HCT116 (cell line): ENCODE data around the gene TMEM176B. TPM values are rescaled to one million over a fixed set of nuclear protein-coding genes. Genes with fewer than 3 reads are reported as not detected.
A peak's percentile ranks its signal among the peaks of the same experiment; 100 is the strongest.

Source experiments
- ATAC-seq: fragments of 200-7000 bp; cut with Tn5 transposase; 2 replicates; pipeline ENCODE4 v1.9.1; 2020; ENCODE audit warnings: mild to moderate bottlenecking, moderate library complexity
- BruUV-seq: library from RNA; stranded (reverse); fragments of 400-500 nt; replicated peaks from 2 replicates; lab custom pipeline; 2021; lab: Mats Ljungman, UMichigan
- CTCF ChIA-PET: fragments of 300-600 bp; sonication (Branson Sonifier 250); formaldehyde crosslinking; loops from one replicate; lab custom pipeline; 2021; ENCODE audit warnings: antibody characterized with exemption; lab: Charles Lee
- POLR2A ChIA-PET: fragments of 300-600, 350-600 bp; sonication (Branson Sonifier 250); formaldehyde crosslinking; loops from one replicate; lab custom pipeline; 2021; ENCODE audit warnings: antibody characterized with exemption; lab: Charles Lee
- RAD21 ChIA-PET, 2 experiments: fragments of 300-600 bp; sonication (Branson Sonifier 250); formaldehyde crosslinking; loops; one replicate each; lab custom pipeline; 2023; ENCODE audit warnings: low total read pairs in 2 of 2; ENCODE audit not compliant: uncharacterized antibody in 2 of 2, unreplicated experiment in 2 of 2, low non-redundant PET in 1 of 2; lab: Charles Lee
- DNase-seq: peaks from one replicate; pipeline ENCODE4 v3.0.0-alpha.2; 2010; ENCODE audit warnings: low read depth, low spot score
- H2AFZ ChIP-seq: fragments of 200-600 bp; shearing (Covaris generic), sonication (generic); 2 replicates; pipeline ENCODE4 v1.6.1; 2017; ENCODE audit warnings: low read depth, mixed run types, mixed read lengths, antibody characterized with exemption, low read length; ENCODE audit not compliant: poor library complexity, severe bottlenecking
- H3K27ac ChIP-seq: 2 replicates; pipeline ENCODE4 v1.5.1; 2012; ENCODE audit warnings: low read depth, low read length
- H3K27me3 ChIP-seq: fragments of 200-600 bp; sonication (generic); 2 replicates; pipeline ENCODE4 v1.6.1; 2016; ENCODE audit warnings: mixed run types, low read length, mixed read lengths; ENCODE audit not compliant: insufficient read depth
- H3K36me3 ChIP-seq, 2 experiments: fragments of 200-500 bp in 1 of 2; fragments of 200-600 bp in 1 of 2; sonication (Bioruptor generic) in 1 of 2; sonication (generic) in 1 of 2; 2 replicates each; pipeline versions ENCODE4 v1.5.1 to v1.6.1; 2014 to 2016; ENCODE audit warnings: low read length in 2 of 2, inconsistent platforms in 1 of 2, mixed read lengths in 1 of 2, mixed run types in 1 of 2; ENCODE audit not compliant: insufficient read depth in 2 of 2, control insufficient read depth in 1 of 2
- H3K4me1 ChIP-seq, 2 experiments: fragments of 200-600 bp in 1 of 2; sonication (generic) in 1 of 2; 2 replicates each; pipeline versions ENCODE4 v1.5.1 to v1.6.1; 2012 to 2017; ENCODE audit warnings: low read length in 2 of 2, inconsistent platforms in 1 of 2, mild to moderate bottlenecking in 1 of 2, mixed read lengths in 1 of 2, mixed run types in 1 of 2, moderate library complexity in 1 of 2; ENCODE audit not compliant: insufficient read depth in 2 of 2, control insufficient read depth in 1 of 2
- H3K4me2 ChIP-seq: fragments of 200-600 bp; sonication (generic); 2 replicates; pipeline ENCODE4 v1.6.1; 2017; ENCODE audit warnings: mixed run types, low read length, mixed read lengths
- H3K4me3 ChIP-seq, 2 experiments: fragments of 200-600 bp in 1 of 2; sonication (generic) in 1 of 2; replicated peaks in 1 of 2; 2 replicates each; pipeline ENCODE4 v1.5.1; 2011 to 2016; ENCODE audit warnings: low read length in 2 of 2, control low read depth in 1 of 2, low read depth in 1 of 2, mild to moderate bottlenecking in 1 of 2, mixed read lengths in 1 of 2, mixed run types in 1 of 2
- H3K79me2 ChIP-seq: fragments of 200-600 bp; sonication (generic); 2 replicates; pipeline ENCODE4 v1.6.1; 2017; ENCODE audit warnings: mild to moderate bottlenecking, mixed run types, low read length, moderate library complexity, mixed read lengths; ENCODE audit not compliant: insufficient read depth
- H3K9ac ChIP-seq: fragments of 200-600 bp; sonication (generic); 2 replicates; pipeline ENCODE4 v1.6.1; 2016; ENCODE audit warnings: low read length, mixed read lengths
- H3K9me2 ChIP-seq: fragments of 200-600 bp; sonication (generic), shearing (Covaris generic); 2 replicates; pipeline ENCODE4 v1.6.1; 2017; ENCODE audit warnings: mixed run types, mild to moderate bottlenecking, moderate library complexity; ENCODE audit not compliant: insufficient read depth
- H3K9me3 ChIP-seq, 2 experiments: fragments of 200-500 bp in 1 of 2; fragments of 200-600 bp in 1 of 2; sonication (Bioruptor generic) in 1 of 2; sonication (generic) in 1 of 2; 2 replicates each; pipeline ENCODE4 v1.6.1; 2014 to 2017; ENCODE audit warnings: low read length in 2 of 2, mixed read lengths in 2 of 2, inconsistent platforms in 1 of 2, low read depth in 1 of 2, mild to moderate bottlenecking in 1 of 2, mixed run types in 1 of 2, moderate library complexity in 1 of 2; ENCODE audit not compliant: control insufficient read depth in 1 of 2, insufficient read depth in 1 of 2
- H4K20me1 ChIP-seq: fragments of 200-600 bp; sonication (generic), shearing (Covaris generic); 2 replicates; pipeline ENCODE4 v1.6.1; 2017; ENCODE audit warnings: mixed run types, mild to moderate bottlenecking, moderate library complexity; ENCODE audit not compliant: insufficient read depth
- CBX3 ChIP-seq: IDR thresholded peaks from 2 replicates; pipeline ENCODE4 v1.6.1; 2012; ENCODE audit warnings: low read depth
- CEBPB ChIP-seq: IDR thresholded peaks from 2 replicates; pipeline ENCODE4 v1.6.1; 2012; ENCODE audit warnings: low read depth
- EGR1 ChIP-seq: IDR thresholded peaks from 2 replicates; pipeline ENCODE4 v1.6.1; 2012; ENCODE audit warnings: low read depth
- ELF1 ChIP-seq: IDR thresholded peaks from 2 replicates; pipeline ENCODE4 v1.6.1; 2012; ENCODE audit warnings: low read depth, borderline replicate concordance
- EZH2phosphoT487 ChIP-seq: fragments of 200-600 bp; IDR thresholded peaks from 2 replicates; pipeline ENCODE4 v1.6.1; 2018; ENCODE audit warnings: antibody characterized with exemption, borderline replicate concordance
- POLR2AphosphoS5 ChIP-seq: IDR thresholded peaks from 2 replicates; pipeline ENCODE4 v1.6.1; 2011; ENCODE audit warnings: mild to moderate bottlenecking, low read depth, low read length, moderate library complexity
- RAD21 ChIP-seq: IDR thresholded peaks from 2 replicates; pipeline ENCODE4 v1.6.1; 2012; ENCODE audit warnings: low read depth, mild to moderate bottlenecking
- SIN3A ChIP-seq: IDR thresholded peaks from 2 replicates; pipeline ENCODE4 v1.6.1; 2012; ENCODE audit warnings: low read depth
- SP1 ChIP-seq: IDR thresholded peaks from 2 replicates; pipeline ENCODE4 v1.6.1; 2012; ENCODE audit warnings: low read depth
- SRF ChIP-seq: IDR thresholded peaks from 2 replicates; pipeline ENCODE4 v1.6.1; 2012; ENCODE audit warnings: low read depth
- TCF7L2 ChIP-seq: IDR thresholded peaks from 2 replicates; pipeline ENCODE4 v1.7.0; 2011; ENCODE audit warnings: borderline replicate concordance, inconsistent platforms; ENCODE audit not compliant: insufficient read depth, insufficient read length; ENCODE audit errors: extremely low read depth
- YY1 ChIP-seq: IDR thresholded peaks from 2 replicates; pipeline ENCODE4 v1.6.1; 2011; ENCODE audit warnings: low read length, low read depth, moderate library complexity, mild to moderate bottlenecking; ENCODE audit not compliant: insufficient replicate concordance; ENCODE audit errors: extremely low read depth
- ZFX ChIP-seq: fragments of 450-650 bp; IDR thresholded peaks from 2 replicates; pipeline ENCODE4 v1.6.1; 2017
- ZNF274 ChIP-seq: fragments of 200-500 bp; sonication (Bioruptor generic); IDR thresholded peaks from 2 replicates; pipeline ENCODE4 v1.6.1; 2014; ENCODE audit warnings: mild to moderate bottlenecking, low read depth, low read length, inconsistent platforms
- intact Hi-C: fragments of 100-400 bp; cut with micrococcal nuclease; formaldehyde crosslinking; loops from 2 replicates; pipeline ENCODE4 v1.10.0; 2022
- total RNA-seq: library from RNA; stranded (reverse); gene quantifications from one replicate; pipeline ENCODE4 v1.2.1, GENCODE V29; 2021; ENCODE audit not compliant: unreplicated experiment
- TF ChIP-seq, protein P1 (sequence below), 3 experiments: fragments of 200-600 bp in 1 of 3; sonication (generic) in 1 of 3; IDR thresholded peaks in 2 of 3; conservative IDR thresholded peaks in 1 of 3; 2 replicates each; pipeline ENCODE4 v1.5.1; 2012 to 2017; ENCODE audit warnings: low read depth in 2 of 3, low read length in 2 of 3, antibody characterized with exemption in 1 of 3, borderline replicate concordance in 1 of 3, control low read depth in 1 of 3, mild to moderate bottlenecking in 1 of 3, mixed read lengths in 1 of 3, mixed run types in 1 of 3, moderate library complexity in 1 of 3; ENCODE audit not compliant: insufficient read depth in 1 of 3
- TF ChIP-seq, protein P2 (sequence below): IDR thresholded peaks from 2 replicates; pipeline ENCODE4 v1.6.1; 2012

Gene TMEM176B
- total RNA-seq, 1 experiment from 2014 or later: 0.42 TPM

DNA sequence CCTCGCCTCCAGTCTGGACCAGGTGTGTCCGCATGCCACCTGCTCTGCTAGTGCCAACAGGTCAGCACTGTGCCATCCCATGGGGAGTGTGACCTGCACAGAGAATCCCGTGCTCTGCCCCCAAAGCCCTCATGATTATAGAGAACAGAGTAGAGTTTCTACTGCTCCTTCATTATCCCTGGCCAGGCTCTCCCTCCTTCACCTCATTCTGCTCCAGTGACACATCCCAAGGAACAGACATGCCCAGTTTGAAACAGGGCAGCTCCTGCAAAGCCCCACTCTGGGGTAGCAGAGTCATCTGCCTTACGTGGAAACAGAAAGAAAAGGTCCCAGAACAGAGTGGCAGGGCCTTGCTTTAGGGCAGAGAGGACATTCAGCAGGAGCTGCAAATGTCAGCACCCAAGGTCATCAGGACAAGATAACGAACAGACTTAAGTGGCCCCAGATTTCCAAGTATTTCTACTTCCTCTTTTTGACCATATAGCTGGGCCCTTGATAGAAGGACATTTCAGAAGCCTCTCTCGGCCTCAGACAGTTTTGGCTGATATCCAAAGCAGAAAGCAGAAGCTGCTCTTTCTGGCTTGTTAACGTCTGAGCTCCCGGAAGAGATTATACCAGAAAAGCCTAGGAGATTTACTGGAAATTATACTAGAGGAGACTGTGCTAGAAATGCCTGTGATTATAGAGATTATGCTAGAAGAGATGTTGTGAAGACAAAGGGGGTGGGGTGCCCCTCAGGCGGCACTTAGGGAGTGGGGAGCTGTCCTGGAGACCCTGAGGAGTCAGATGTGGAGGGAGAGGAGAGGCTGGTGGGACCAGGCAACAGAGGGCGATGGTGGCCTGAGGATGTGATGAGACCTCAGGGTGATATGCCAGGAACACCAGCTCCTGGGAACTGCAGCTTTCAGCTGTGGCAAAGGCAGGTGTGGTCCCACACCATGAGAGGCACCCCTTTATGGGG, 12.6 kb downstream of the TMEM176B start:
- BruUV-seq: no TSS peak
- H3K9ac ChIP-seq: no peak overlapping the region
- intact Hi-C loops: no loop called here

DNA sequence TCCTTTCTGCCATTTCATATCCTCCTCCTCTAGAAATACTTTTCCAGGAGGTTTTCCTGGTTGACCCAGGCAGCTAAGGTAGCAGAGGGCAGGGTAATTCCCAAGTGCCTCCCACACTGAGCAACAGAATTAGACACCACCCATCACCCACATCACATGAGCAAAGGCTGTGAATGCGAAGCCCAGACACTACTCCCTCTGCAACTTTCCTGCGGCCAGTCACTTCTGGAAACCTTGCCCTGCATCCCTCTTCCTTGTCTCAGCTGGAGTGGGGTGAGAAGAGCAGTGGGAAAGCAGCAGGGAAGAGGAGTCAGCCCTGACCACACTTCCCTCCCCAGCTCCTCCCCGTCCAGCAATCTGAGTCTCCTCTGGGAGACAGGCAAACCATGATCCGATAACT, 15.2 kb downstream of the TMEM176B start:
- ChIA-PET CTCF (no interaction called here), RAD21 (no interaction called here), POLR2A (no interaction called here)
- Histone ChIP-seq H3K4me2 (no peak overlapping the region), H3K4me1 (no peaks in the 10 kb centered on the region; a peak in 1 of 4 replicates), H3K9me3 (no peaks in the 10 kb centered on the region), H2AFZ (no peak overlapping the region), H3K36me3 (no peaks in the 10 kb centered on the region), H3K27me3 (peaks cover 30% of the 10 kb centered on the region), H3K27ac (no peak overlapping the region), H3K9me2 (no peaks in the 10 kb centered on the region), H3K79me2 (no peaks in the 10 kb centered on the region), H4K20me1 (no peaks in the 10 kb centered on the region), H3K9ac (no peak overlapping the region), H3K4me3 (no peak overlapping the region)
- intact Hi-C loops: no loop called here
- BruUV-seq: no TSS peak
- ATAC-seq (no peak), DNase-seq (no peak)
- TF ChIP-seq SRF (no peak), ZFX (no peak), CEBPB (no peak), EGR1 (no peak), YY1 (no peak), EZH2phosphoT487 (no peak), SP1 (no peak), CBX3 (no peak), RAD21 (no peak), TCF7L2 (no peak), POLR2AphosphoS5 (no peak), SIN3A (no peak), ZNF274 (no peak), ELF1 (no peak)
- TF ChIP-seq, protein P1, sequence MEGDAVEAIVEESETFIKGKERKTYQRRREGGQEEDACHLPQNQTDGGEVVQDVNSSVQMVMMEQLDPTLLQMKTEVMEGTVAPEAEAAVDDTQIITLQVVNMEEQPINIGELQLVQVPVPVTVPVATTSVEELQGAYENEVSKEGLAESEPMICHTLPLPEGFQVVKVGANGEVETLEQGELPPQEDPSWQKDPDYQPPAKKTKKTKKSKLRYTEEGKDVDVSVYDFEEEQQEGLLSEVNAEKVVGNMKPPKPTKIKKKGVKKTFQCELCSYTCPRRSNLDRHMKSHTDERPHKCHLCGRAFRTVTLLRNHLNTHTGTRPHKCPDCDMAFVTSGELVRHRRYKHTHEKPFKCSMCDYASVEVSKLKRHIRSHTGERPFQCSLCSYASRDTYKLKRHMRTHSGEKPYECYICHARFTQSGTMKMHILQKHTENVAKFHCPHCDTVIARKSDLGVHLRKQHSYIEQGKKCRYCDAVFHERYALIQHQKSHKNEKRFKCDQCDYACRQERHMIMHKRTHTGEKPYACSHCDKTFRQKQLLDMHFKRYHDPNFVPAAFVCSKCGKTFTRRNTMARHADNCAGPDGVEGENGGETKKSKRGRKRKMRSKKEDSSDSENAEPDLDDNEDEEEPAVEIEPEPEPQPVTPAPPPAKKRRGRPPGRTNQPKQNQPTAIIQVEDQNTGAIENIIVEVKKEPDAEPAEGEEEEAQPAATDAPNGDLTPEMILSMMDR (IDR thresholded peaks at IDR 0.05 in 2 of 3, conservative IDR thresholded peaks at IDR 0.05 in 1 of 3; ENCODE audit: borderline replicate concordance in 1 of 3, insufficient read depth in 1 of 3, low read depth in 2 of 3, low read length in 2 of 3): no peak
- TF ChIP-seq, protein P2, sequence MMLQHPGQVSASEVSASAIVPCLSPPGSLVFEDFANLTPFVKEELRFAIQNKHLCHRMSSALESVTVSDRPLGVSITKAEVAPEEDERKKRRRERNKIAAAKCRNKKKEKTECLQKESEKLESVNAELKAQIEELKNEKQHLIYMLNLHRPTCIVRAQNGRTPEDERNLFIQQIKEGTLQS: no peak

More for the DNA sequence above, 12.6 kb downstream of the TMEM176B start:
- no peak overlapping the region for H3K4me3 ChIP-seq
- peaks cover 34% of the 10 kb centered on the region for H3K27me3 ChIP-seq
- CTCF ChIA-PET: interaction anchor here (1.3 to 1.5 kb wide), 2 partner anchors 9 to 89 kb away, joined by 5 to 6 read pairs; no protein-coding TSS in a partner anchor
- RAD21 ChIA-PET: no interaction called here
- no peak for ATAC-seq
- no peaks in the 10 kb centered on the region; a peak in 1 of 4 replicates for H3K4me1 ChIP-seq
- no peaks in the 10 kb centered on the region for H4K20me1 ChIP-seq
- no peaks in the 10 kb centered on the region for H3K79me2 ChIP-seq
- no peaks in the 10 kb centered on the region for H3K36me3 ChIP-seq
- no peak overlapping the region for H3K27ac ChIP-seq
- no peak overlapping the region for H2AFZ ChIP-seq
- H3K4me2 ChIP-seq: no peak overlapping the region
- no peaks in the 10 kb centered on the region for H3K9me3 ChIP-seq
- POLR2A ChIA-PET: no interaction called here
- no peak for TF ChIP-seq TCF7L2
- TF ChIP-seq SP1: no peak
- TF ChIP-seq RAD21: peak; percentile 14; the same call in 1 of the 2 replicates
- no peaks in the 10 kb centered on the region for H3K9me2 ChIP-seq
- DNase-seq: no peak
